ENCODE measurements around the gene RANBP17. TPM values are rescaled to one million over a fixed set of nuclear protein-coding genes. Genes with fewer than 3 reads are reported as not detected.

Gene RANBP17
- total and polyA plus RNA-seq, 8 donors = 3.5 to 11.3 (median 7.9) TPM

GRCh38 chr5:171299228-171299627 is 437.4 kb downstream of the RANBP17 start:
- intact Hi-C loops (cut with DNase I) = no loop called here
- TF ChIP-seq CTCF (IDR thresholded peaks at IDR 0.05) = no peak
- H3K4me3 ChIP-seq = no peak overlapping the region
- H3K36me3 ChIP-seq = no peaks in the 10 kb centered on the region
- H3K9me3 ChIP-seq = no peaks in the 10 kb centered on the region
- H3K4me1 ChIP-seq = no peaks in the 10 kb centered on the region
- peaks cover 0 to 2% (median 0%) of the 10 kb centered on the region in 4 donors for H3K27me3 ChIP-seq
- DNase-seq (no peak), FAIRE-seq (no peak), ATAC-seq (no peak)
- H3K27ac ChIP-seq = no peak overlapping the region
- 82 to 90% methylated on average over 4 of the region's 4 CpGs for WGBS, 2 donors

GRCh38 chr5:171299851-171300250 is 438.0 kb downstream of the RANBP17 start:
- Histone ChIP-seq H3K9me3 (no peaks in the 10 kb centered on the region), H3K36me3 (no peaks in the 10 kb centered on the region), H3K27me3 (peaks cover 0 to 8% (median 0%) of the 10 kb centered on the region in 4 donors), H3K27ac (no peak overlapping the region), H3K4me3 (no peak overlapping the region), H3K4me1 (no peaks in the 10 kb centered on the region)
- no peak for TF ChIP-seq CTCF (IDR thresholded peaks at IDR 0.05)
- intact Hi-C loops (cut with DNase I) = no loop called here
- no peak for ATAC-seq
- no peak for DNase-seq
- WGBS, 2 donors = 89 to 92% methylated on average over 2 of the region's 2 CpGs
- FAIRE-seq = no peak

DNA sequence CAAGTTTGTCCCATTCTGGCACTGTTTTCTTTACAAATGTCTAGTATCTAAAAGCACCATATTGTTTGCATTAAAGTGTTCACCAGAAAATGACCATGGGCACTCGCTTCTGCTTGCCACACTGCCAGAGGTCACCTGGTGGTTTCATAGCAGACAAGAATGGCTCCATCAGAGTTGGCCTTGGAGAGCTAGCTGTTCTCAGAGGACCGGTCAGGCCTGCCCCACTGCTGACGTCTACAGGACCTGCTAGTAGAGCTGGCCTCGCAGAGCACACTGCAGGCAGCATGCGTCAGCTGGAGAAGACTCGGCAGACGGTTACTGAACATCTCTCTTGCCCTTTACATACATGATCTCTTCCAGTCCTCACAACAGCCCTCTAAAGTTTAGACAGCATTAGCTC is 438.5 kb downstream of the RANBP17 start:
- H3K27ac ChIP-seq = no peak overlapping the region
- no peaks in the 10 kb centered on the region for H3K4me1 ChIP-seq
- intact Hi-C loops (cut with DNase I) = no loop called here
- WGBS, 2 donors = 90 to 94% methylated on average over 7 of the region's 7 CpGs
- no peaks in the 10 kb centered on the region for H3K9me3 ChIP-seq
- DNase-seq (no peak), FAIRE-seq (no peak), ATAC-seq (no peak)
- no peaks in the 10 kb centered on the region for H3K36me3 ChIP-seq
- no peak overlapping the region for H3K4me3 ChIP-seq
- TF ChIP-seq CTCF (IDR thresholded peaks at IDR 0.05) = no peak
- H3K27me3 ChIP-seq = peaks cover 0 to 8% (median 0%) of the 10 kb centered on the region in 4 donors

- ATAC-seq = no peak
- TF ChIP-seq CTCF (IDR thresholded peaks at IDR 0.05) = no peak
- Histone ChIP-seq H3K27me3 (peaks cover 0 to 50% (median 20%) of the 10 kb centered on the region in 4 donors), H3K4me1 (no peaks in the 10 kb centered on the region), H3K36me3 (no peaks in the 10 kb centered on the region), H3K4me3 (no peak overlapping the region), H3K27ac (no peak overlapping the region), H3K9me3 (no peaks in the 10 kb centered on the region)
- FAIRE-seq = no peak
- 24 to 33% methylated on average over 6 of the region's 6 CpGs for WGBS, 2 donors
- intact Hi-C loops (cut with DNase I) = no loop called here
- no peak for DNase-seq
Observed at GRCh38 chr5:171306166-171306565, 444.3 kb downstream of the RANBP17 start.

- Histone ChIP-seq H3K4me1 (peaks cover 0 to 7% (median 3%) of the 10 kb centered on the region in 3 donors), H3K9me3 (no peaks in the 10 kb centered on the region), H3K4me3 (no peak overlapping the region), H3K36me3 (no peaks in the 10 kb centered on the region), H3K27ac (no peak overlapping the region), H3K27me3 (peaks cover 0 to 58% (median 24%) of the 10 kb centered on the region in 4 donors)
- 36 to 41% methylated on average over 9 to 10 of the region's 10 CpGs for WGBS, 2 donors
- TF ChIP-seq CTCF (IDR thresholded peaks at IDR 0.05) = no peak
- ATAC-seq (no peak), DNase-seq (no peak), FAIRE-seq (no peak)
- intact Hi-C loops (cut with DNase I) = no loop called here
Observed at GRCh38 chr5:171306781-171307591, 445.2 kb downstream of the RANBP17 start.

All from pancreas (tissue), 10 donors.